Subcutaneous abdominal adipose tissue (tissue), 5 donors: Measurements from ENCODE around the gene ALDH7A1.

Source experiments
- H3K27ac ChIP-seq: one replicate; pipeline ENCODE4 v1.7.0; 2013; ENCODE audit warnings: low read depth, mild to moderate bottlenecking, inconsistent platforms, low read length, moderate library complexity
- H3K27me3 ChIP-seq, 5 donors: one replicate each; pipeline ENCODE4 v1.7.0; 2013; ENCODE audit warnings: low read length in 5 of 5, inconsistent platforms in 1 of 5; ENCODE audit not compliant: control insufficient read depth in 5 of 5, insufficient read depth in 4 of 5
- H3K36me3 ChIP-seq, 5 donors: one replicate each; pipeline ENCODE4 v1.7.0; 2013; ENCODE audit warnings: low read length in 5 of 5; ENCODE audit not compliant: control insufficient read depth in 5 of 5, insufficient read depth in 5 of 5
- H3K4me1 ChIP-seq, 5 donors: one replicate each; pipeline ENCODE4 v1.7.0; 2013; ENCODE audit warnings: low read length in 5 of 5, mild to moderate bottlenecking in 3 of 5, moderate library complexity in 1 of 5; ENCODE audit not compliant: control insufficient read depth in 5 of 5, insufficient read depth in 5 of 5
- H3K4me3 ChIP-seq, 5 donors: one replicate each; pipeline ENCODE4 v1.7.0; 2013; ENCODE audit warnings: low read length in 5 of 5, low read depth in 1 of 5
- H3K9ac ChIP-seq, 5 donors: one replicate each; pipeline ENCODE4 v1.7.0; 2013; ENCODE audit warnings: low read length in 5 of 5, mild to moderate bottlenecking in 4 of 5, moderate library complexity in 3 of 5
- H3K9me3 ChIP-seq, 5 donors: one replicate each; pipeline ENCODE4 v1.7.0; 2013; ENCODE audit warnings: low read length in 5 of 5; ENCODE audit not compliant: control insufficient read depth in 5 of 5
- donor health status: healthy.
- donor health status: healthy.
- donor health status: healthy.
- donor health status: healthy.
- donor health status: healthy.

The ALDH7A1 gene

DNA sequence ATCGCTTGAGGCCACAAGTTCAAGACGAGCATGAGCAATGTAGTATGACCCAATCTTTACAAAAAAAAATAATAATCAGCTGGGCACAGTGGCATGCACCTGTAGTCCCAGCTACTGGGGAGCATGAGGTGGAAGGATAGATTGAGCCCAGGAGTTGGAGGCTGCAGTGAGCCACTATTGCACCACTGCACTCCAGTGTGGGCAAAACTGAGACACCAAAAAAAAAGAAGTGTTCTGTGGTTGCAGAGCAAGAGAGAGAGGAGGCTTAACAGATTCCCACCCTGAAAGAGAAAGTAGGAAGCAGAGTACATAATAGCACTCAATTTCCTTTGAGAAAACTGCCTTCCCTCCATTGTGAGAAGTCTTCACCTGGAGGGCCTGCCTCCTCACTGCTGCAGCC, 52.6 kb downstream of the ALDH7A1 start:
- H3K4me3 ChIP-seq: no peak overlapping the region
- no peak overlapping the region for H3K9ac ChIP-seq
- H3K4me1 ChIP-seq: peaks cover 0 to 4% (median 3%) of the 10 kb centered on the region in 5 donors
- no peak overlapping the region for H3K27ac ChIP-seq
- no peaks in the 10 kb centered on the region for H3K27me3 ChIP-seq
- no peaks in the 10 kb centered on the region for H3K9me3 ChIP-seq
- peaks cover 8 to 20% (median 14%) of the 10 kb centered on the region in 5 donors for H3K36me3 ChIP-seq

DNA sequence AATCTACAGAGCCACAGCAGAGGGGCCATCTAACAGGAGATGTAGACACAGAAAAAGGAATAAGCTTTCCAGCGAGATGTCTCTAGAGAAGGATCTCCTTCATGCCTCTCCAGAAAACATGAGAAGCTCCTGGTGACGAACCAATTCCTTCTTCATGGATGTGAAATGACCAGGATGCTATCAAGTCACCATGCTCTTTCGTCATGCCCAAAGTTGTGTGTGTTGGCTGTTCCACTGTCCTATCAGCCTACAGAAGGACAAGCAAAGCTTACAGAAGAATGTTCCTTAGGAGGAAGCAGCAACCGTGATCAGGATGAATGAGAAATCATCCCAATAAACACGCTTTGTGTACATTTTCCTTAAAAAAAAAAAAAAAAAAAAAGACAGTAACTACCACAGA, 54.4 kb downstream of the ALDH7A1 start:
- Histone ChIP-seq H3K27me3 (no peaks in the 10 kb centered on the region), H3K4me3 (no peak overlapping the region), H3K4me1 (peaks cover 0 to 4% (median 3%) of the 10 kb centered on the region in 5 donors), H3K36me3 (peaks cover under 1 to 7% (median 3%) of the 10 kb centered on the region in 5 donors), H3K27ac (no peak overlapping the region), H3K9ac (no peak overlapping the region), H3K9me3 (no peaks in the 10 kb centered on the region)

DNA sequence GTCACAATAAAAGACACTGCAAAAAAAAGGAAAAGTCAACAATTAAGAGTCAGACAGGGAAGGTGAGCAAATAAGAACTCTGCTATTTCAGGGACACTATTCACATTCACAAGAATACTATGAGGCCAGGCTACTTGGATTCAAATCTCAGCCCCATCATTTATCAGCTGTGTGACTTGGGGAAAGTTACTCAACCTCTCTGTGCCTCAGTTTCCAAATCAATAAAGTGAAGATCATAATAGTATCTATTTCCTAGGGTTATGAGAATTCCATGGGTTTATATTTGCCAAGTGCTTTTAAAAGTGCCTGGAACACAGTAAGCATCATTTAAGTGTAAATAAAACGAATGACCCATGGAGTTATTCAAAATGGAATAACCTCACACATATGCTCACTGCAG, 56.4 kb downstream of the ALDH7A1 start:
- Histone ChIP-seq H3K9me3 (no peaks in the 10 kb centered on the region), H3K27ac (no peak overlapping the region), H3K27me3 (no peaks in the 10 kb centered on the region), H3K9ac (no peak overlapping the region), H3K4me1 (peaks cover 0 to 4% (median 3%) of the 10 kb centered on the region in 5 donors), H3K36me3 (peaks cover 0 to 2% (median 0%) of the 10 kb centered on the region in 5 donors), H3K4me3 (no peak overlapping the region)

DNA sequence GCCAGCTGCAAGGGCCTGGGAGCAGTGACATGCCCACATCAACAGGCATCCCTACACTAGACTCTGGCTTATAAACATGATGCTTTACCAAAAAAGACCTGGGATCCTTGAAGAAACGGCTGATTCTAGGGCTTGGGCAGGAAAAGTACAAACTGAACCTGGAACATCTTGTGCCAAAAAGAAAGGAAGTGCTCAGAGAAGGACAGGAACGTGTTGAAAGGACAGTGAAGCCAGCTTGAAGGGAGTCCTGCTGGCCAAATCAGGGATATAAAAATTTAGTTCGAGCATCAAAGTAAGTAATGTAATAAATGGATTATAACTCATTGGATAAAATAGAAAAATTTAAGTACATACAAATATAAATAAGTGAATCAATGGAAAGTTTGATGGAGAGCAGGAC, 58.1 kb downstream of the ALDH7A1 start:
- Histone ChIP-seq H3K4me1 (peaks cover 0 to 5% (median 4%) of the 10 kb centered on the region in 5 donors), H3K27me3 (no peaks in the 10 kb centered on the region), H3K36me3 (no peaks in the 10 kb centered on the region), H3K9ac (no peak overlapping the region), H3K27ac (no peak overlapping the region), H3K4me3 (no peak overlapping the region), H3K9me3 (no peaks in the 10 kb centered on the region)

DNA sequence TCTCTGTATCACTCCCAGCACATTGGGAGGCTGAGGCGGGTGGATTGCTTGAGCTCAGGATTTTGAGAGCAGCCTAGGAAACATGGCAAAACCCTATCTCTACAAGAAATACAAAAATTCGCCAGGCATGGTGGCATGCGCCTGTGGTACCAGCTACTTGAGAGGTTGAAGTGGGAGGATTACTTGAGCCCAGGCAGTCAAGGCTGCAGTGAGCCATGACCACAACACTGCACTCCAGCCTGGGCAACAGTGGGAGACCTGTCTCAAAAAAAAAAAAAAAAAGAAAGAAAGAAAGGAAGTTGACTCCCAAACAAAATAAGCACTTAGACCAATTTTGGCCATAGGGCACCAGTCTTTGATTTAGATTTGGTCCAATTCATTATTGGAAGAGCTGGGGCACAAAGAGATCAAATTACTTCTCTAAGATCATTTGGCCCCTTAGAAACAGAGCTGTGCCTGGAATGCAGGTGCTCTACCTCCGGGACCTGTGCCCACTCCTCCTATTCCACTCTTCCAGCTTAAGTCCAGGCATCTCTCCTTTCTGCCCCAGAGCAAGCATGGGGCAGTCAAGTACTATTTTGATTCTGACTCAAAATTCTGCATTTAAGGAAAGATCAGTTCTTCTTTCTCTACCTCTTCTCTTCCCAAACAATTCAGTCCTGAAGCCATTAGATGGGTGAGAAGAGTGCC, 59.0 kb downstream of the ALDH7A1 start:
- Histone ChIP-seq H3K27ac (no peak overlapping the region), H3K9ac (no peak overlapping the region), H3K27me3 (no peaks in the 10 kb centered on the region), H3K9me3 (no peaks in the 10 kb centered on the region), H3K36me3 (no peaks in the 10 kb centered on the region), H3K4me1 (peaks cover 0 to 8% (median 4%) of the 10 kb centered on the region in 5 donors), H3K4me3 (no peak overlapping the region)

DNA sequence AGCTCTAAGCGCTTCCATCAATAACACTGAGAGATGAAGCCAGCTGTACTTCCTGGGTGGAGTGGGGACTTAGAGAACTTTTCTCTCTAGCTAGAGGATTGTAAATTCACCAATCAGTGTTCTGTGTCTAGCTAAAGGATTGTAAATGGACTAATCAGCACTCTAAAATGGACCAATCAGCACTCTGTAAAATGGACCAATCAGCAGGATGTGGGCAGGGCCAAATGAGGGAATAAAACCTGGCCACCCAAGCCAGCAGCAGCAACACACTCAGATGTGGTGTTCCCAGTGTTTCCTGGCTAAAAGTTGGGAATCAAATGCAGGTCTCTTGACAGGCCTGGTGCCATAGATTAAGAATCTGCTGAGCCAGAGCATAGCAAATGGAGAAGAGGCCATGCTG, 60.5 kb downstream of the ALDH7A1 start:
- H3K27ac ChIP-seq: no peak overlapping the region
- no peaks in the 10 kb centered on the region for H3K36me3 ChIP-seq
- no peaks in the 10 kb centered on the region for H3K9me3 ChIP-seq
- no peak overlapping the region for H3K9ac ChIP-seq
- no peaks in the 10 kb centered on the region for H3K27me3 ChIP-seq
- peaks cover 0 to 8% (median 4%) of the 10 kb centered on the region in 5 donors for H3K4me1 ChIP-seq
- no peak overlapping the region for H3K4me3 ChIP-seq

DNA sequence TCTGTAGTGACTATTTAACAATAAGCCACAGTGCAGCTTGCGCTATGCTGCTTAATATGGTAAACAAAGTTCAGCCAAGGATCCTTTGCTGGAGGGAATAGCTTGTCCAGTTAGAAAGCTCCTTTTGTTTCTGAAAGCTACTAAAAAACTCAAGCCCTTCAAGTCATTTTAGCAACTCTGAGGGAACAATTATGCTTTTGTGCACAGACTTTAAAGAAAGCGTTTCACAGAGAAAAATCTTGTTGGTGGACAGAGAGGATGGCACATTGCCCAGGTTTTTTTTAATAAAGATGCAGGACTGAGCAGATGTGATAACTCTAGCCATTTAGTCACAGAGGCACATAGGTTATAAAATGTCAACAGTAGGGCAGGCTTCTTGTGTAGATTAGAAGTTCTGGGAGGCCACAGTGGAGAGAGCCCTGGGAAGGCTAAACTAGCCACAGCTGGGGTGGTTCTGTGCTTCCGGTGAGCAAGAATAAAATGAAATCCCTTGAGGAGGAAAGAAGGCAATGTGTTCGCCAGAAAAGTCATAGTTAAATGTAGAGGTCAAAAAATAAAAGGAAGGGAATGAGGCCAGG, 63.4 kb downstream of the ALDH7A1 start:
- H3K4me1 ChIP-seq: peaks cover 0 to 4% (median 0%) of the 10 kb centered on the region in 5 donors
- no peaks in the 10 kb centered on the region for H3K27me3 ChIP-seq
- no peaks in the 10 kb centered on the region for H3K9me3 ChIP-seq
- no peak overlapping the region for H3K4me3 ChIP-seq
- no peak overlapping the region for H3K27ac ChIP-seq
- no peak overlapping the region for H3K9ac ChIP-seq
- no peaks in the 10 kb centered on the region for H3K36me3 ChIP-seq

DNA sequence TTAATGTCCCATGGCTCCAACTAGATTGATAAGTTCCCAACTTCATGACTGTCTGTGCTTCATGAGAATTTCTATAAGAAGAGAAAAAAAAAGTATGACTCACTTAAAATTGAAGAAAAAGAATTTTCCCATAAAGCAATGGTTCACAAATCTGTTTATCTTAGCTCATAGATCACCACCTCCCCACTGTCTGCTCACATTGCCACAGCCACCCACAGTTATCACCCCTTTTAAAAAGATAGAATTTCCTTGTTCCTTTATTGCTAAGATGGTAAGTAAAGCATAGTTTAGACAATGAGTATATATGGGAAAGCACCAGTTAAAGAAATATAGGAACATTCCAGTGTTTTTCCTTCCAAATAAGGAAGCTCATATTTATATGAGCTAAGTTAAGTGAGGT, 67.1 kb downstream of the ALDH7A1 start:
- no peak overlapping the region for H3K9ac ChIP-seq
- H3K9me3 ChIP-seq: no peaks in the 10 kb centered on the region
- H3K27ac ChIP-seq: no peak overlapping the region
- H3K4me3 ChIP-seq: no peak overlapping the region
- H3K36me3 ChIP-seq: no peaks in the 10 kb centered on the region
- no peaks in the 10 kb centered on the region for H3K27me3 ChIP-seq
- peaks cover 0 to 10% (median 6%) of the 10 kb centered on the region in 5 donors for H3K4me1 ChIP-seq

DNA sequence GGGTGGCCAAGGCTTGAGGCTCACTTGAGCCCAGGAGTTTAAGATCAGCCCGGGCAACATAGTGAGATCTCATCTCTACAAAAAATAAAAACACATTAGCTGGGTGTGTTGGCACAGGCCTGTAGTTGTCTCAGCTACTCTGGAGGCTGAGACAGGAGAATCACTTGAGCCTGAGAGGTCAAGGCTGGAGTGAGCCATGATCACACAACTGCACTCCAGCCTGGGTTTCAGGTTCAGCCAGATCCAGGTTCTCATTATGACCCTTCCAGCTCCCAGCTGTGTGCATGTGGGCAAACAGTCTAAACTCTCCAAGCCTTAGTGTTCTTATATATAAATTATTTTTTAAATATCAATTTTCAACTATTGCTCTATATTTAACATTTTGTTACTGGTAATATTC, 67.9 kb downstream of the ALDH7A1 start:
- H3K36me3 ChIP-seq: no peaks in the 10 kb centered on the region
- H3K27me3 ChIP-seq: no peaks in the 10 kb centered on the region
- H3K4me3 ChIP-seq: no peak overlapping the region
- no peak overlapping the region for H3K9ac ChIP-seq
- H3K4me1 ChIP-seq: peaks cover 0 to 10% (median 6%) of the 10 kb centered on the region in 5 donors
- no peaks in the 10 kb centered on the region for H3K9me3 ChIP-seq
- no peak overlapping the region for H3K27ac ChIP-seq

DNA sequence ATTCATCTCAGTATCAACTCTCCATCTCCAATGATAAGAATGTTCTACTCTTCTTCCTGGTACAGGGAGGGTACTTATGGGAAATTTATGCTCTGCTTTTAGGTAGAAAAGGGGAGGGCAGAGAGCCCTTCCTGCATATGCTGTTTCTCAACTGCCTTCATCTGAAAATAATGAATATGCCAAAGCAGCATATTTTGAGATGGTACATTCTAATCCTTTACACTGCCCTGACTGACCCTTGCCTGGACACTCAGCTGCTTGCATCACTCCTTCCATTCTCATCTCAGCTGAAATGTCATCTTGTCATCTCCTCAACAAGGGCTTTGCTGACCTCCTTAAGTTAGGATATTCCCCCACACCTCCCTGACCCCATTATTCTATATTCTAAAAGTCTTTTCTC, 68.5 kb downstream of the ALDH7A1 start:
- Histone ChIP-seq H3K9ac (no peak overlapping the region), H3K27me3 (no peaks in the 10 kb centered on the region), H3K9me3 (no peaks in the 10 kb centered on the region), H3K36me3 (no peaks in the 10 kb centered on the region), H3K4me3 (no peak overlapping the region), H3K27ac (no peak overlapping the region), H3K4me1 (peaks cover 0 to 10% (median 6%) of the 10 kb centered on the region in 5 donors)
